HG02759 (cell line): ENCODE data around the gene KCP.

ENCODE experiments used
- ATAC-seq: cut with Tn5 transposase; IDR thresholded peaks from one replicate; pipeline ENCODE4 v1.9.1; 2021; ENCODE audit warnings: mild to moderate bottlenecking, moderate library complexity; ENCODE audit not compliant: unreplicated experiment

Gene KCP

GRCh38 chr7:128843938-128844621 lies 66.4 kb downstream of the KCP start:
- no peak for ATAC-seq

GRCh38 chr7:128842674-128843641 lies 67.6 kb downstream of the KCP start:
- no peak for ATAC-seq

- ATAC-seq = no peak
Measured at GRCh38 chr7:128841921-128842673, 68.4 kb downstream of the KCP start.

GRCh38 chr7:128841171-128841690 lies 69.3 kb downstream of the KCP start:
- ATAC-seq = no peak

- no peak for ATAC-seq
Measured at GRCh38 chr7:128840326-128841170, 70.0 kb downstream of the KCP start.

GRCh38 chr7:128839751-128840177 lies 70.7 kb downstream of the KCP start:
- no peak for ATAC-seq

GRCh38 chr7:128838981-128839731 lies 71.4 kb downstream of the KCP start:
- no peak for ATAC-seq

GRCh38 chr7:128838109-128838779 lies 72.3 kb downstream of the KCP start:
- ATAC-seq = no peak

GRCh38 chr7:128837521-128837921 lies 73.0 kb downstream of the KCP start:
- ATAC-seq = no peak

- no peak for ATAC-seq
Measured at GRCh38 chr7:128836729-128837348, 73.7 kb downstream of the KCP start.

- no peak for ATAC-seq
Measured at GRCh38 chr7:128835790-128836641, 74.5 kb downstream of the KCP start.

GRCh38 chr7:128835231-128835751 lies 75.2 kb downstream of the KCP start:
- ATAC-seq = no peak

- ATAC-seq = no peak
Measured at GRCh38 chr7:128833946-128834325, 76.6 kb downstream of the KCP start.

- ATAC-seq = no peak
Measured at GRCh38 chr7:128833148-128833945, 77.2 kb downstream of the KCP start.

- ATAC-seq = no peak
Measured at GRCh38 chr7:128832880-128833147, 77.7 kb downstream of the KCP start.

GRCh38 chr7:128831994-128832879 lies 78.3 kb downstream of the KCP start:
- ATAC-seq = no peak
